SK-N-SH (cell line): Measurements from ENCODE around the gene GSG1L.

Source experiments
- EZH2phosphoT487 ChIP-seq: fragments of 200-600 bp; sonication (generic); IDR thresholded peaks from 2 replicates; pipeline ENCODE4 v1.6.1; 2017; ENCODE audit warnings: low read depth, mixed run types, mild to moderate bottlenecking, antibody characterized with exemption, moderate library complexity, borderline replicate concordance
- RXRA ChIP-seq: IDR thresholded peaks from 2 replicates; pipeline ENCODE4 v1.4.0; 2012; ENCODE audit warnings: low read depth, mild to moderate bottlenecking, borderline replicate concordance
- SMC3 ChIP-seq: IDR thresholded peaks from 2 replicates; pipeline ENCODE4 v1.6.1; 2012; ENCODE audit warnings: low read depth, low read length, improper control_type of control experiment

GRCh38 chr16:27743963-27744362 is 319.6 kb downstream of the GSG1L start:
- TF ChIP-seq SMC3 (no peak), EZH2phosphoT487 (no peak), RXRA (no peak)
